Activated naive CD4-positive, alpha-beta T cell treated with anti-CD3 and anti-CD28 coated beads, Interleukin-2, amount 10 ng/mL, durations not matched to agents 7 days and 5 days (primary cell): ENCODE measurements around the gene CHD5.
"Not testable (repeated sequence)": the region's sequence is repeated elsewhere in the genome, so short reads cannot be mapped to it uniquely, and the experiment has no call there.

Source experiments
- CTCF ChIA-PET: fragments of 350-600 bp; sonication (Branson Sonifier 250); formaldehyde crosslinking; loops from one replicate; lab custom pipeline; 2021; ENCODE audit warnings: antibody characterized with exemption; lab: Charles Lee
- DNase-seq: peaks from one replicate; pipeline ENCODE4 v3.0.0-alpha.2; 2020
- H3K27ac Mint-ChIP-seq: one replicate; pipeline ENCODE4 v1.8.0; 2021; ENCODE audit warnings: mild to moderate bottlenecking, moderate library complexity, mixed read lengths
- H3K27me3 Mint-ChIP-seq: one replicate; pipeline ENCODE4 v1.8.0; 2021; ENCODE audit warnings: mild to moderate bottlenecking, mixed read lengths
- H3K36me3 Mint-ChIP-seq: one replicate; pipeline ENCODE4 v1.8.0; 2021; ENCODE audit warnings: mixed read lengths
- H3K4me1 Mint-ChIP-seq: one replicate; pipeline ENCODE4 v1.8.0; 2021; ENCODE audit warnings: mixed read lengths
- H3K4me3 Mint-ChIP-seq: one replicate; pipeline ENCODE4 v1.8.0; 2021; ENCODE audit warnings: mild to moderate bottlenecking, moderate library complexity, mixed read lengths
- H3K9me3 Mint-ChIP-seq: one replicate; pipeline ENCODE4 v1.8.0; 2021; ENCODE audit warnings: mixed read lengths

The CHD5 gene

DNA sequence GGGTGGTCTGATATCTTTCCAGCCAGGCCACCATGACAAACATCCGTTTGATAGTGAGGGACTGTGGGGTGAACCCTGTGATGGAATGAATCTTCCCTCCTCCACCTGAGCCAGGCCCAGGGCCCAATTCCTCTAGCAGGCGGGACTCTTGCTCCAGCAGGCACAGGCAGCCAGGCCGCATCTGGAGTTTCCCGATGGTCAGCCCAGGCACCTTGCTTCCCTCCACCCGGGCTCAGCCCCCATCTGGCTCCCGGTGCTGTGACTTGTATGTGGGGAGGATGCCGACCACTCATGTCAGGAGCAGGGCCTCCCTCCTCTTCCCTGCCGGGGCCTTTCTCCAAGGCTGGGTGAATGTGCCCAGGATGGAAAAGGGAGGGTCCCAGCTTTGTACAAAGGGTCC lies 113.4 kb downstream of the CHD5 start:
- no peaks in the 10 kb centered on the region for H3K9me3 Mint-ChIP-seq
- H3K4me3 Mint-ChIP-seq, result no peak overlapping the region
- H3K27me3 Mint-ChIP-seq, result no peaks in the 10 kb centered on the region
- no peak for DNase-seq
- H3K27ac Mint-ChIP-seq, result no peak overlapping the region
- no peaks in the 10 kb centered on the region for H3K4me1 Mint-ChIP-seq
- CTCF ChIA-PET, result no interaction called here
- peaks cover 22% of the 10 kb centered on the region for H3K36me3 Mint-ChIP-seq

DNA sequence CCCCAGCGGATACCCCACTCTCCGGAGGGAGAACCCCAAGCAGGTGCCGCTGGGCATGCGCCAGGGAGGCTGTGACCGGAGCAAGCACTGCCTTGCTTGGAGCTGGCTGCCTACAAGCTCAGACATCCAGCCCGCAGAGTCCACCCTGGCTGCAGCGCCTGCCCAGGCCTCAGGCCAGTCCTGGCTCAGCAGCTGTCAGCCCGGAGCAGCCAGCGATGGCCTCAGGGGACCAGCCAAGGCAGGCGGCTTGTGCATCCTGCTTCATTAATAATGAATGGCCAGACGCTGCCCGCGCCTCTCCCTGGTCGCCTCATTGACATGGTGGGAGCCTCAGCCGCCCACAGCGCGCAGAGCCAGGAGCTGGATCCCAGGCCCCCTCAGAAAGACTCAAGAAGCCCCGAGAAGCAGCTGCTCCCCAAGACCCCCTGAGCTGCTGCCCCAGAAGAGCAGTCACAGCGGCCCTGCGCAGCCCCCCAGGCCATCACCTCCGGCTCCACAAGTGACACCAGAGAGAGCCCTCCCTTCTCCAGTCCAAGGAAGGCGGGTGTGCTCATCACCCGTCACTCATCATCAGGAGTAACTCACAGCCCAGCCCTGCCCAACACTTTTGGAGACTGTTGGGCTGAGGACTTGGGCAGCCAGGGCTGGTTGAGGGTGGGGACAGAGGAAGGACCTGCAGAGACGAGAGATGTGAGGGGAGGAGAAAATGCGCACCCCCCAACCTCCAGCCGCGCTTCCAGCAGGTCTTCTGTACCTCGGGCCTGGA lies 114.8 kb downstream of the CHD5 start:
- CTCF ChIA-PET, result no interaction called here
- Mint-ChIP-seq H3K27ac (peak overlapping the region; percentile 52), H3K9me3 (no peaks in the 10 kb centered on the region), H3K4me3 (no peak overlapping the region), H3K4me1 (no peaks in the 10 kb centered on the region), H3K36me3 (peaks cover 20% of the 10 kb centered on the region), H3K27me3 (no peaks in the 10 kb centered on the region)
- DNase-seq, result no peak

DNA sequence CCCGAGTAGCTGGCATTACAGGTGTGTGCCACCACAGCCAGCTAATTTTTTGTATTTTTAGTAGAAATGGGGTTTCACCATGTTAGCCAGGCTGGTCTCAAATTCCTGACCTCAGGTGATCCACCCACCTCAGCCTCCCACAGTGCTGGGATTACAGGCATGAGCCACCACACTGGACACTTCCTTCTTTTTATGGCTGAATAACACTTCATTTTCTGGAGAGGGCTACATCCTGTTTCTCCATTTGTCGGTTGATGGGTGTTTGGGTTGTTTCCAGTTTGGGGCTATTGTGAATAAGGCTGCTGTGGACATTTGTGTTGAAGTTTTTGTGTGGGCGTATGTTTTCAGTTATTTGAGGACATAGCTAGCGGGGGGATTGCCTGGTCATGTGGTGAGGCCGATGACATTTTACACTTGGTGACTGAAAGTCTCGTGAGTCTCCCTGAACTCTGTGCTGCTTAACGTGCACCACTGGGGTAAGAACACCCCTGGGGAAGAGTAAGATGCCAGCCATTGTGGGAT lies 116.5 kb downstream of the CHD5 start:
- H3K9me3 Mint-ChIP-seq, DNase-seq, H3K27me3 Mint-ChIP-seq, CTCF ChIA-PET, H3K4me3 Mint-ChIP-seq, H3K27ac Mint-ChIP-seq, H3K4me1 Mint-ChIP-seq: not testable (repeated sequence)
- H3K36me3 Mint-ChIP-seq, result peaks cover 29% of the 10 kb centered on the region

DNA sequence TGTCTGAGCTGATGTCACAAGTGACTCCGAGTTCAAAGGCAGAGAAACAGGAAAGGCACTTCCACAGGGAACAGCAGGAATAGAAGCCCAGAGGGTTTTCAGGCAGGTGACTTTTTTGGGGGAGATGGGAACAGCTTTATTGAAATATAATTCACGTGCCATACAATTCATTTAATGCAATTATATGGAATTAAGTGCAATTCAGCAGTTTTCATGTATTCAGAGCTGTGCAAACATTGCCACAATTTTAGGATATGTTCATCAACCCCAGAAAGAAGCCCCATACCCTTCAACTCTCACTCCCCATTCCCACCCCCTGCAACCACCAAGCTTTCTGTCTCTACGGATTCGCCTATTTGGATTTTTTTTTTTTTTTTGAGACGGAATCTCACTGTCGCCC lies 117.5 kb downstream of the CHD5 start:
- no peaks in the 10 kb centered on the region for H3K9me3 Mint-ChIP-seq
- peaks cover 2% of the 10 kb centered on the region for H3K4me1 Mint-ChIP-seq
- H3K27me3 Mint-ChIP-seq, result no peaks in the 10 kb centered on the region
- peaks cover 29% of the 10 kb centered on the region for H3K36me3 Mint-ChIP-seq
- no peak for DNase-seq
- H3K4me3 Mint-ChIP-seq, result no peak overlapping the region
- H3K27ac Mint-ChIP-seq, result no peak overlapping the region
- CTCF ChIA-PET, result no interaction called here

DNA sequence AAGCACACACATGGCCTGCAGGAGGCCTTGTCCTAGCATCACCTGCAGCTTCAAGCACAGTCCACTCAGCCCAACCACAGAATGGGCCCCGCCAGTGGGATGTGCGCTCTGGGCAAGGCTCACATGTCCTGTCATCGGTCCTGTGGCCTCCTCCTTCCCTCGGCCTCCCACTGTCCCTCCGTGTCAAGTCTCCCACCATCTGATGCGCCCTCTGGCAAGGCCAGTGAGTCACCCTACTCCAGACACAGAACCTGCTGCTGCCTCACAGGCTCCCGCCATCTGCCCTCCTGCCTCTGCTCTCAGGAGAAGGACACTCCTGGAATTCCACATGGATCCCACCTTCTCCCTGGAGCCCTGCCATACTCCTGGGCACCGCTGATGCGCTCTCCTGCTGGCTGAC lies 120.3 kb downstream of the CHD5 start:
- H3K4me1 Mint-ChIP-seq, result peaks cover 4% of the 10 kb centered on the region
- H3K4me3 Mint-ChIP-seq, result no peak overlapping the region
- no peaks in the 10 kb centered on the region for H3K27me3 Mint-ChIP-seq
- no peak for DNase-seq
- no peaks in the 10 kb centered on the region for H3K9me3 Mint-ChIP-seq
- CTCF ChIA-PET, result no interaction called here
- H3K36me3 Mint-ChIP-seq, result peaks cover 33% of the 10 kb centered on the region
- H3K27ac Mint-ChIP-seq, result no peak overlapping the region

DNA sequence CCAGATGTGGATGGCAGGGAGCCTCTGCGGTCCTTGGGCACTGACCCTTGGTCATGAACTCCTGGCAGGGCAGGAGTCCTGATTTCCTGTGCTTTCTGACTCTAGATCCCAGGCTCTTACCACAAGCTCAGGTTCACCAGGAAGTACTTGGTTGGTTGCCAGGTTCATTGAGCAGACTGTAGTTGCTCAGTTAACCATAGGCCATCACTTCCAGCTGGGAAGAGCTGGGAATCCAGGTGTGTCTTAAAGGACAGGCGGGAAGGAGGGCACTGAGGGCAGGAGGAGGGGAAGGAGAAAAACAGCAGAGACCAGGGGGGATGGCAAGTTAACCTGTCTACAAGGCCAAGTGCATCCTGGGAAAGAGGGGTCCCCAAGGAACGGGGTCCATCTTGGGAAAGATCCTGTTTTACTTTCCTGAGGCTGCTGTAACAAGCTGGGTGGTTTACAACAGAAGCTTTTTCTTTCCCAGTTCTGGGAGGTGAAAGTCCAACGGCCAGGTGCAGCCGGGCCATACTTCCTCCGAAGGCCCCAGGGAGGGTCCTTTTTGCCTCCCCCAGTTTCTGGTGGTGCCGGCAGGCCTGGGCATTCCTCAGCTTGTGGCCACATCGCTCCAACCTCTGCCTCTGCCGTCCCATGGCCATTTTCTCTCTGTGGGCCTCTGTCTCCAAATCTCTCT lies 122.8 kb downstream of the CHD5 start:
- Mint-ChIP-seq H3K4me3 (no peak overlapping the region), H3K4me1 (peaks cover 6% of the 10 kb centered on the region), H3K27ac (no peak overlapping the region), H3K36me3 (peaks cover 46% of the 10 kb centered on the region), H3K27me3 (no peaks in the 10 kb centered on the region), H3K9me3 (no peaks in the 10 kb centered on the region)
- DNase-seq, result no peak
- CTCF ChIA-PET, result no interaction called here

DNA sequence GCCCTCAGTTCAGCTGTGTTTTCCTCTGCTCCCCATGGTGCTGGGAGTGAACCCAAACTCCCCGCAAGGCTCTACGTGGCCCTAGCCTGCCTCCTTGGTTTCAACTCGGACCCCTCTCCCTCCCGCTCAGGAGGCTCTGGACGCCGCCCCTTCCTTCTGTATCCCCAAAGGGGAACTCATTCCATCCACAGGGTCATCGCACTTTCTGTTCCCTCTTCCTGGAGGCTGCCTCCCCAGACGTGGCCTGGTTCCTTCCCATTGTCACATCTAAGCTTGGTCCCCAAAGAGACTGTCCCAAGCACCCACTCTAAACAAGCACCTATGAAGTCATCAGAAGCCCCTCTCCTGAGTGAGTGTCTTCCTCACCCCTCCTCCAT lies 123.6 kb downstream of the CHD5 start:
- peaks cover 44% of the 10 kb centered on the region for H3K36me3 Mint-ChIP-seq
- no peaks in the 10 kb centered on the region for H3K9me3 Mint-ChIP-seq
- no peak overlapping the region for H3K4me3 Mint-ChIP-seq
- H3K27ac Mint-ChIP-seq, result peak overlapping the region; percentile 71
- no peak for DNase-seq
- peaks cover 6% of the 10 kb centered on the region for H3K4me1 Mint-ChIP-seq
- CTCF ChIA-PET, result no interaction called here
- H3K27me3 Mint-ChIP-seq, result no peaks in the 10 kb centered on the region

DNA sequence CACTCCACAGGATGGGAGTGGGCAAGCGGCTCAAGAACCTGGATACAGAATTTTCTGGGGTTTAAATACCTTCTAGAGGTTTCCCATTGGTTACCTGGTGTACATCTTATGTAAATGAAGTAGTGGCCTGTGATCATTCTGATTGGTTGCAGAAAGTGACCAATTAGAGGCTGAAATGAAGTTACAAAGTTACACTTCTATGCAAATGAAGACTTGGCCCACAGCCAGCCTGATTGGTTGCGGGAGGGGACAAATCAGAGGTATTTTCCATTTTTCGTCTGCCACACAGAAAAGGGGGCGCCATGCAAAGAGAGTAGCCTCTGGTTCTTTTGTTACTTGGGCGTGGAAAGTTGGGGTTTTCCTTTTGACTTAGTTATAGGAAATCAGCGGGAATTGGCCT lies 125.5 kb downstream of the CHD5 start:
- Mint-ChIP-seq H3K9me3 (no peaks in the 10 kb centered on the region), H3K4me3 (no peak overlapping the region), H3K4me1 (peaks cover 6% of the 10 kb centered on the region), H3K27me3 (no peaks in the 10 kb centered on the region), H3K36me3 (peaks cover 46% of the 10 kb centered on the region), H3K27ac (no peak overlapping the region)
- no peak for DNase-seq
- CTCF ChIA-PET, result no interaction called here

DNA sequence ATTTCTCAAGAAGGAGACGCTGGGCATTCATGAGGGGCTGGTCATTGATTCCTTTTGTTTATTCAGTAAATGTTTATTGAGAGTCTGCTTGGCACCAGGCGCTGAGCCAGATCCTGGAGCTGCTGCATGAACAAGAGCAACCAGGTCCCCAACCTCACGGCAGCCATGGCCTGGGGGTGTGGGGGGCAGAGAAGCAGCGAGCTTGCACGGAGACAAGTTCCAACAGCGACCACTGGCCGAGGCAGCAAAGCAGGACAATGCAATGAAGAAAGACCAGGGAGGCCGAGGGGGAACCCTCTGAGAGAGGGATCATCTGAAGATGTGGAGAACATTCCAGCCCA lies 126.9 kb downstream of the CHD5 start:
- H3K27ac Mint-ChIP-seq, result peak overlapping the region; percentile 80
- no peaks in the 10 kb centered on the region for H3K27me3 Mint-ChIP-seq
- H3K4me1 Mint-ChIP-seq, result peaks cover 4% of the 10 kb centered on the region
- H3K36me3 Mint-ChIP-seq, result peaks cover 47% of the 10 kb centered on the region
- H3K9me3 Mint-ChIP-seq, result no peaks in the 10 kb centered on the region
- DNase-seq, result no peak
- CTCF ChIA-PET, result interaction anchor here (0.7 to 1.1 kb wide), 4 partner anchors 14 to 386 kb away, joined by 3 to 4 read pairs (median 3); no protein-coding TSS in a partner anchor
- no peak overlapping the region for H3K4me3 Mint-ChIP-seq

DNA sequence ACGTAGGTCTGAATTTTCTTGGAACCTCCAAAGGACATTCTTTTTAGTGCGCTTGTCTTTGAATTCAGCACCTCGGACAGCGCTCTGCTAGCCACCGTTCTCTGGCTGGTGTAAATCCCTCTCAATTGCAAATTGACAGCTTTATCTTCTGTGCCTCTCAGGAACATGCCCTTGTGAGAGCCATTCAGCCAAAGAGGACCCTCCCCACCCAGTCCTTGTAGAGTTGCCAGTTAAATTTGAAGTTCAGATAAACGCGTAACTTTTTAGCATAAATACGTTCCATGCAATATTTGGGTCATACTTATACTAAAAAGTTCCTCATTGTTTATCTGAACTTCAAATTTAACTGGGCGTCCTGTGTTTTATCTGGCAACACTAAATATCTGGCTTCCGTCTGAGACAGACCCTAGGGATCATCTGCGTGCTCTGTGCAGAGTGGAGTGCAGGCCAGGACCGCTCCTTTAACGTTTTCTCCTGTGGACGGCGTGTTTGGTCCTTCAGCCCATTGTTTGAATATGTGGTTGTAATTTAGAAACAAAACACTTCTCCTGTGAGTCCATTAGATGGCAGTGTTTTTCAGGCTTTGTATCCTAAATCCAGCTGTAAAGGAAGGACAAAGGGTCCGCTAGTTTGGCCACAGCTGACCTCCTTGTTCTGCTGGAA lies 127.4 kb downstream of the CHD5 start:
- Mint-ChIP-seq H3K4me3 (no peak overlapping the region), H3K27ac (peak overlapping the region; percentile 80), H3K9me3 (no peaks in the 10 kb centered on the region), H3K36me3 (peaks cover 51% of the 10 kb centered on the region), H3K4me1 (peaks cover 4% of the 10 kb centered on the region), H3K27me3 (no peaks in the 10 kb centered on the region)
- CTCF ChIA-PET, result interaction anchor here (0.7 to 1.1 kb wide), 3 partner anchors 15 to 352 kb away, joined by 3 to 4 read pairs (median 3); no protein-coding TSS in a partner anchor
- peak; percentile 74 for DNase-seq
